Endothelial cell of coronary artery (primary cell): ENCODE data around the gene NCOA7. TPM values are rescaled to one million over a fixed set of nuclear protein-coding genes. Genes with fewer than 3 reads are reported as not detected.

ENCODE experiments used
- total RNA-seq: library from RNA; depleted of rRNA; stranded (reverse); fragments of >200 nt; gene quantifications from 2 replicates; pipeline ENCODE4 v1.2.3, GENCODE V29; 2014

NCOA7 gene
- 26.4 and 62.9 TPM in 2 replicates for total RNA-seq

GRCh38 chr6:125790358-125791150 is at the start of gene NCOA7:
NCOA7 (plus strand) TSS chr6:125790960; CDS start chr6:125815355, 24,395 bp downstream.

GRCh38 chr6:125749173-125749864 is 41.4 kb upstream of the NCOA7 start, which contains the start of gene HEY2:
HEY2 (plus strand) TSS chr6:125749632; CDS start chr6:125749777, 145 bp downstream.

GRCh38 chr6:125956506-125957390 is 166.0 kb downstream of the NCOA7 start, which contains the start of gene HINT3:
HINT3 (plus strand) TSS chr6:125956770; CDS start chr6:125956978, 208 bp downstream.

Other genes starting within 250 kb of the NCOA7 start
- gene HEY2, start 41.3 kb upstream of the NCOA7 start, total RNA-seq = 1.1 and 4.1 TPM in 2 replicates
- 10.2 and 17.1 TPM in 2 replicates for gene HINT3, start 165.8 kb downstream of the NCOA7 start, total RNA-seq
- gene TRMT11, start 195.6 kb downstream of the NCOA7 start, total RNA-seq = 10.8 and 14.7 TPM in 2 replicates